Smooth muscle cell (in vitro differentiated cells): ENCODE data around the gene TLR3. TPM values are rescaled to one million over a fixed set of nuclear protein-coding genes. Genes with fewer than 3 reads are reported as not detected.

Source experiments
- DNase-seq: peaks from one replicate; lab custom pipeline; 2025; ENCODE audit not compliant: unreplicated experiment; lab: John Stamatoyannopoulos, UW
- H2AFZ ChIP-seq: fragments of 200-600 bp; sonication (generic); 2 replicates; pipeline ENCODE4 v1.6.0; 2016; ENCODE audit warnings: antibody characterized with exemption, low read depth, mild to moderate bottlenecking
- H3F3A ChIP-seq: fragments of 200-600 bp; sonication (generic); 2 replicates; pipeline ENCODE4 v1.6.0; 2017; ENCODE audit warnings: antibody characterized with exemption, low read depth
- H3K27ac ChIP-seq: fragments of 200-600 bp; sonication (generic); 2 replicates; pipeline ENCODE4 v1.5.1; 2016; ENCODE audit warnings: low read depth, mild to moderate bottlenecking
- H3K27me3 ChIP-seq: fragments of 200-600 bp; sonication (generic); 2 replicates; pipeline ENCODE4 v1.6.1; 2016; ENCODE audit warnings: low read depth, mild to moderate bottlenecking
- H3K36me3 ChIP-seq: fragments of 200-600 bp; sonication (generic); 2 replicates; pipeline ENCODE4 v1.5.1; 2016; ENCODE audit warnings: low read depth
- H3K4me1 ChIP-seq: fragments of 200-600 bp; sonication (generic); 2 replicates; pipeline ENCODE4 v1.5.1; 2016; ENCODE audit warnings: low read depth
- H3K4me2 ChIP-seq: fragments of 200-600 bp; sonication (generic); 2 replicates; pipeline ENCODE4 v1.6.0; 2016; ENCODE audit warnings: mild to moderate bottlenecking
- H3K4me3 ChIP-seq: fragments of 200-600 bp; sonication (generic); 2 replicates; pipeline ENCODE4 v1.5.1; 2016; ENCODE audit warnings: mild to moderate bottlenecking
- H3K79me2 ChIP-seq: fragments of 200-600 bp; sonication (generic); 2 replicates; pipeline ENCODE4 v1.6.0; 2016; ENCODE audit warnings: low read depth, mild to moderate bottlenecking
- H3K9ac ChIP-seq: fragments of 200-600 bp; sonication (generic); 2 replicates; pipeline ENCODE4 v1.6.0; 2016; ENCODE audit warnings: low read depth
- H3K9me3 ChIP-seq: fragments of 200-600 bp; sonication (generic); replicated peaks from 2 replicates; pipeline ENCODE4 v1.5.1; 2016; ENCODE audit warnings: low read depth
- H4K20me1 ChIP-seq: fragments of 200-600 bp; sonication (generic); 2 replicates; pipeline ENCODE4 v1.6.0; 2016; ENCODE audit warnings: low read depth
- WGBS: methylation state at CpG from one replicate; pipeline ENCODE4 v1.1.7; 2016; ENCODE audit warnings: low lambda C conversion rate; 5-methylcytosine and 5-hydroxymethylcytosine counted together
- polyA plus RNA-seq: library from polyadenylated mRNA; unstranded; fragments of >200 nt; fragmentation: Nextera tagmentation; extraction: Ambion mirVana; gene quantifications from 2 replicates; pipeline ENCODE4 v1.2.1, GENCODE V29; 2016
- total RNA-seq: library from RNA; depleted of rRNA; stranded (reverse); fragments of >200 nt; gene quantifications from 2 replicates; pipeline ENCODE4 v1.2.3, GENCODE V29; 2014
- TF ChIP-seq, protein P1 (sequence below): fragments of 200-600 bp; sonication (generic); IDR thresholded peaks from 2 replicates; pipeline ENCODE4 v1.5.1; 2017; ENCODE audit warnings: borderline replicate concordance, mild to moderate bottlenecking, antibody characterized with exemption; ENCODE audit not compliant: insufficient read depth, poor library complexity, severe bottlenecking

Gene TLR3
- total and polyA plus RNA-seq, 2 experiments from 2014 or later = 0.40 to 1.3 TPM

- no peak for DNase-seq
- TF ChIP-seq, protein P1, sequence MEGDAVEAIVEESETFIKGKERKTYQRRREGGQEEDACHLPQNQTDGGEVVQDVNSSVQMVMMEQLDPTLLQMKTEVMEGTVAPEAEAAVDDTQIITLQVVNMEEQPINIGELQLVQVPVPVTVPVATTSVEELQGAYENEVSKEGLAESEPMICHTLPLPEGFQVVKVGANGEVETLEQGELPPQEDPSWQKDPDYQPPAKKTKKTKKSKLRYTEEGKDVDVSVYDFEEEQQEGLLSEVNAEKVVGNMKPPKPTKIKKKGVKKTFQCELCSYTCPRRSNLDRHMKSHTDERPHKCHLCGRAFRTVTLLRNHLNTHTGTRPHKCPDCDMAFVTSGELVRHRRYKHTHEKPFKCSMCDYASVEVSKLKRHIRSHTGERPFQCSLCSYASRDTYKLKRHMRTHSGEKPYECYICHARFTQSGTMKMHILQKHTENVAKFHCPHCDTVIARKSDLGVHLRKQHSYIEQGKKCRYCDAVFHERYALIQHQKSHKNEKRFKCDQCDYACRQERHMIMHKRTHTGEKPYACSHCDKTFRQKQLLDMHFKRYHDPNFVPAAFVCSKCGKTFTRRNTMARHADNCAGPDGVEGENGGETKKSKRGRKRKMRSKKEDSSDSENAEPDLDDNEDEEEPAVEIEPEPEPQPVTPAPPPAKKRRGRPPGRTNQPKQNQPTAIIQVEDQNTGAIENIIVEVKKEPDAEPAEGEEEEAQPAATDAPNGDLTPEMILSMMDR = no peak
These were observed 44.1 kb upstream of the TLR3 start for GRCh38 chr4:186024637-186025407.

GRCh38 chr4:186025408-186025690, 43.6 kb upstream of the TLR3 start:
- H3K4me2 ChIP-seq = no peak overlapping the region
- no peak overlapping the region for H3K4me3 ChIP-seq
- H3K9ac ChIP-seq = no peak overlapping the region
- TF ChIP-seq, protein P1 = no peak
- no peaks in the 10 kb centered on the region for H3K9me3 ChIP-seq
- no peaks in the 10 kb centered on the region for H3K27me3 ChIP-seq
- H3K27ac ChIP-seq = no peak overlapping the region
- no peaks in the 10 kb centered on the region for H3K36me3 ChIP-seq
- H2AFZ ChIP-seq = no peak overlapping the region
- no peaks in the 10 kb centered on the region for H3K79me2 ChIP-seq
- H4K20me1 ChIP-seq = no peaks in the 10 kb centered on the region
- DNase-seq = no peak
- no peaks in the 10 kb centered on the region for H3F3A ChIP-seq
- WGBS = 86% methylated on average over 4 of the region's 7 CpGs
- H3K4me1 ChIP-seq = peaks cover 13% of the 10 kb centered on the region

More at GRCh38 chr4:186024637-186025407, 44.1 kb upstream of the TLR3 start:
- Histone ChIP-seq H3K79me2 (no peaks in the 10 kb centered on the region), H3F3A (no peaks in the 10 kb centered on the region), H4K20me1 (no peaks in the 10 kb centered on the region), H3K27me3 (no peaks in the 10 kb centered on the region), H3K4me2 (no peak overlapping the region), H3K36me3 (no peaks in the 10 kb centered on the region), H3K4me1 (peaks cover 9% of the 10 kb centered on the region), H3K27ac (no peak overlapping the region), H3K4me3 (no peak overlapping the region), H2AFZ (no peak overlapping the region), H3K9me3 (no peaks in the 10 kb centered on the region), H3K9ac (no peak overlapping the region)
- 94% methylated on average over 15 of the region's 15 CpGs for WGBS

GRCh38 chr4:186027405-186027804, 41.6 kb upstream of the TLR3 start:
- no peaks in the 10 kb centered on the region for H3K36me3 ChIP-seq
- no peak overlapping the region for H3K4me2 ChIP-seq
- peaks cover 21% of the 10 kb centered on the region for H3K4me1 ChIP-seq
- WGBS = 95% methylated on average over 5 of the region's 5 CpGs
- no peaks in the 10 kb centered on the region for H3K9me3 ChIP-seq
- no peaks in the 10 kb centered on the region for H4K20me1 ChIP-seq
- no peak overlapping the region for H3K9ac ChIP-seq
- no peaks in the 10 kb centered on the region for H3K79me2 ChIP-seq
- TF ChIP-seq, protein P1 = no peak
- no peaks in the 10 kb centered on the region for H3K27me3 ChIP-seq
- no peak for DNase-seq
- no peak overlapping the region for H3K27ac ChIP-seq
- H2AFZ ChIP-seq = no peak overlapping the region
- H3F3A ChIP-seq = no peaks in the 10 kb centered on the region
- no peak overlapping the region for H3K4me3 ChIP-seq
